ENCODE results near the gene TRIM44.

GRCh38 chr11:35826949-35827348 lies 164.4 kb downstream of the TRIM44 start:
- TF ChIP-seq CTCF (IDR thresholded peaks at IDR 0.05 in 8 of 11, conservative IDR thresholded peaks at IDR 0.05 in 3 of 11) = no peak
- no peak for TF ChIP-seq POLR2A (IDR thresholded peaks at IDR 0.05)

All from spleen (tissue), 7 donors.